ENCODE results near the gene BTBD9.
"Not testable (repeated sequence)": the region's sequence is repeated elsewhere in the genome, so short reads cannot be mapped to it uniquely, and the experiment has no call there.

The BTBD9 gene

GRCh38 chr6:38370653-38371601, 268.8 kb downstream of the BTBD9 start:
- no peak for DNase-seq

GRCh38 chr6:38367231-38367630, 272.5 kb downstream of the BTBD9 start:
- no peak for DNase-seq

- no peak for DNase-seq
Measured at GRCh38 chr6:38366234-38366633, 273.5 kb downstream of the BTBD9 start.

GRCh38 chr6:38364775-38365174, 275.0 kb downstream of the BTBD9 start:
- DNase-seq, result no peak

- DNase-seq, result no peak
Measured at GRCh38 chr6:38364127-38364526, 275.6 kb downstream of the BTBD9 start.

GRCh38 chr6:38355519-38355918, 284.2 kb downstream of the BTBD9 start:
- DNase-seq, result no peak

GRCh38 chr6:38354905-38355304, 284.8 kb downstream of the BTBD9 start:
- DNase-seq, result no peak

GRCh38 chr6:38354037-38354381, 285.7 kb downstream of the BTBD9 start:
- DNase-seq, result no peak

- DNase-seq, result no peak
Measured at GRCh38 chr6:38353310-38354036, 286.3 kb downstream of the BTBD9 start.

GRCh38 chr6:38352636-38353035, 287.1 kb downstream of the BTBD9 start:
- no peak for DNase-seq

GRCh38 chr6:38350942-38351341, 288.8 kb downstream of the BTBD9 start:
- DNase-seq, result no peak

GRCh38 chr6:38350220-38350619, 289.5 kb downstream of the BTBD9 start:
- DNase-seq, result no peak

- DNase-seq, result no peak
Measured at GRCh38 chr6:38349795-38350194, 289.9 kb downstream of the BTBD9 start.

GRCh38 chr6:38349221-38349620, 290.5 kb downstream of the BTBD9 start:
- DNase-seq, result no peak

GRCh38 chr6:38348371-38348770, 291.4 kb downstream of the BTBD9 start:
- no peak for DNase-seq

GRCh38 chr6:38347829-38348228, 291.9 kb downstream of the BTBD9 start:
- DNase-seq, result not testable (repeated sequence)

GRCh38 chr6:38346291-38347079, 293.2 kb downstream of the BTBD9 start:
- no peak for DNase-seq

- no peak for DNase-seq
Measured at GRCh38 chr6:38345586-38345985, 294.1 kb downstream of the BTBD9 start.

- no peak for DNase-seq
Measured at GRCh38 chr6:38341496-38341895, 298.2 kb downstream of the BTBD9 start.

GRCh38 chr6:38339914-38340313, 299.8 kb downstream of the BTBD9 start:
- DNase-seq, result no peak

- no peak for DNase-seq
Measured at GRCh38 chr6:38337819-38338465, 301.8 kb downstream of the BTBD9 start.

- DNase-seq, result no peak
Measured at GRCh38 chr6:38336922-38337321, 302.8 kb downstream of the BTBD9 start.

GRCh38 chr6:38326837-38327236, 312.9 kb downstream of the BTBD9 start:
- DNase-seq, result no peak
